AG08396 (cell line): ENCODE results near the gene TMEM147.
A peak's percentile ranks its signal among the peaks of the same experiment; 100 is the strongest.
"Not testable (repeated sequence)": the region's sequence is repeated elsewhere in the genome, so short reads cannot be mapped to it uniquely, and the experiment has no call there.

Source experiments
- DNase-seq: peaks from one replicate; pipeline ENCODE4 v3.0.0; 2012; ENCODE audit warnings: low spot score, mixed read lengths

Gene TMEM147

DNA sequence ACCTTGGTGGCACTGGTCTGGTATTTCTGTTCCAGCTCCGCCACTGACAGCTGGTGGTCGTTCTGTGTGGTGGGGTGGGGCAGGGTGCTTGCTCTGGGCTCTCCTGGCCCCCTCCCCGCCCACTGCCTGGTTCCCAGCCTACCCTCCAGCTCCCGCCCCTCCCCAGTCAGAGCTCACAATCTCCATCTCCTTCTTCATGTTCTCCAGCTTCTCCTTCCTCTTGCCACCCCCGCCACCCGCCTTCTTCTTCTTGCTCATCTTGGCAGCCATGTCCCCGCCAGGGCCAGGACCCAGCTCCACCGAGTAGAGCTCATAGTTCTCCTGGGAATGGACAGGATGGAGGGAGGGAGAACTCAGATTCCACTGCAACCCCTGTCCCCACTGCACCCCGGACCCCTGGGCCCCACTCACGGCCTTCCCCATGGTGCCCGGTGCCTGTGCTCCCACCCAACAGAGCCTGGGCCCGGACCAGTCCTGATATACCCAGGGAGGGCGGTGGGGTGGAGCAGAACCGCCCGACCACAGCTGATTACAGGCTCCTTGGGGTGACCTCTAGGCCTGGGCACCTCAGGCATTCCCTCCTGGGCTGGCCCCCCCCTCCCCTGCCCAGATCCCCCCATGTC, 17.9 kb downstream of the TMEM147 start, which contains the start of gene ATP4A:
TSS of gene ATP4A (minus strand) at position 452 of the 623 bp plus-strand sequence. CDS start at position 423, 29 bp downstream.
- DNase-seq, result no peak

DNA sequence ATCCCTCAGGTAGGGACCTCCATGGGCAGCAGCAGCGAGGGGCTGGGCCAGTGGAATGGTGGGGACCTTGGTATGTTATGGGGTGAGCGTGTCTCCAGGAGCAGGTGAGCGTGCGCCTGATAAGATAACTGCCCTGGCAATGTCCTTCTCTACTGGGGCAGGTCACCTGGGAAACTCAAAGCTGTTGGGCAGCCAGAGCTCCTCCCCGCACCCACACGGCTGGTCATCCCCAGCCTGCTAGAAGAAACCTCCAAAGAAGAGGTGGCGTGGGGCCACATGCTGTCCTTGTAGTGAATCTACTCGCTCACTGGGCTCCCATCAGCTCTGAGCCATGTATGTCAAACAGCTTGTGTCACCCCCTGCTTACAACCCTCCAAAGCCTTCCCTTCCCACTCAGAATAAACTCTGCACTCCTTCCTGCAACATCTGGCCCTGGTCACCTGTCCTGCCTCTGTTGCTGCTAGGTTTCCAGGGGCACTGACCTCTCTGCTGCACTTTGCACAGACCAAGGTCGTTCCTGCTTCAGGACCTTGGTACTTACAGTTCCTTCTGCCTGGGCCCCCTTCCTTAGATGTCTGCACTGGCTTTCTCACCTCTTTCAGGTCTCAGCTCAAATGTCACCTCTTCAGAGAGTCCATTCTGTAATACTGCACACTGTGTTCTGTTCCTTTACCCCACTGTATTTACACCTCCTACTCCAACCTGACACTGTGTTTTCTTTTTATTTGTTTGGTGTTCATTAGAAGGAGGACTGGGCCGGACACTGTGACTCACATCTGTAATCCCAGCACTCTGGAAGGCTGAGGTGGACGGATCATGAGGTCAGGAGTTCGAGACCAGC, 19.8 kb downstream of the TMEM147 start:
- no peak for DNase-seq

DNA sequence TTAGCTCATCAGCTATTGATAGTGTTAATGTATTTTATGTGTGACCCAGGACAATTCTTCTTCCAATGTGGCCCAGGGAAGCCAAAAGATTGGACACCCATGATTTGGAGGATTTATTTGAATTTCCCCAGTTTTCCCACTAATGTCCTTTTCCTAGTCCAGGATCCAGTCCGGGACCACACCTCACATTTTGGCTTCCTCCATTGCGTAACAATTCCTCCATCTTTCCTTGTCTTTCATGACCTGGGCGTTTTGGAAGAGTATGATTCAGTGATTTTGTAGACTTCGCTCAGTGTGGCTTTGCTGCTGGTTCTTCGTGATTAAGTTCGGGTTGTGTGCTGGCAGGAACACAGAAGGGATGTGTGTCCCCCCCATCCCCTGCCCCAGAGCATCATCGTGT, 21.3 kb downstream of the TMEM147 start:
- no peak for DNase-seq

GRCh38 chr19:35569281-35569781, 23.9 kb downstream of the TMEM147 start:
- DNase-seq, result no peak

GRCh38 chr19:35571406-35571965, 26.1 kb downstream of the TMEM147 start:
- no peak for DNase-seq

- no peak for DNase-seq
Observed at GRCh38 chr19:35577918-35578317, 32.5 kb downstream of the TMEM147 start.

DNA sequence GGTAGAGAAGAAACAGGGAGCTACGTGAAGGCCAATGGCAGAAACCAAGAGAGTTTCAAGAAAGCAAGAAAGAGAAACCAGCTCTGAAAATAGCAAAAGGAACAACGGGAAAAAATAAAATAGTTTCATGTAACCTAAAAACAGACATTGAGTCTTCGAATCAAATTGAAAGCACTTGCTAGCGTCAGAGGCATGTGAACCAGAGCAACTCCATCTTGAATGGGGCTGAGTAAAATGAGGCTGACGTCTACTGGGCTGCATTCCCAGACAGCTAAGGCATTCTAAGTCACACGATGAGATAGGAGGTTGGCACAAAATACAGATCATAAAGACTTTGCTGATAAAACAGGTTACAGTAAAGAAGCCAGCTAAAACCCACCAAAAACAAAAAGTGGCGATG, 33.3 kb downstream of the TMEM147 start:
- DNase-seq, result no peak

DNA sequence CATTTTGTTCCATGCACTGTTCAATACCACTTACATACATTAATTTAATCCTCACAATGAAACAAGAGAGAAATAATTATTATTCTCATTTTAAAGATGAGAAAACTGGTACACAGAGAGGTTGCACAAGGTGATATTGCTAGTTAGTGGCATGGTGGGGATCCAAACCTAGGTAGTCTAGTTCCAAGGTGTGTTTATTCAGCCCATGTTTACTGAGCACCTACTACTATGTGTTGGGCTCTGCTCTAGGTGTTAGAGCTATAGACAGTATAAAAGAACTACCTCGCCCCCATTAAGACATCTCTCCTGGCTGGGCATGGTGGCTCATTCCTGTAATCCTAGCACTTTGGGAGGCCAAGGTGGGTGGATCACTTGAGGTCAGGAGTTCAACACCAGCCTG, 37.3 kb downstream of the TMEM147 start:
- no peak for DNase-seq

GRCh38 chr19:35585848-35586247, 40.4 kb downstream of the TMEM147 start, which contains the start of gene PMIS2:
TSS of gene PMIS2 (plus strand) at chr19:35586173. CDS start at chr19:35586260, 87 bp downstream.
- no peak for DNase-seq

DNA sequence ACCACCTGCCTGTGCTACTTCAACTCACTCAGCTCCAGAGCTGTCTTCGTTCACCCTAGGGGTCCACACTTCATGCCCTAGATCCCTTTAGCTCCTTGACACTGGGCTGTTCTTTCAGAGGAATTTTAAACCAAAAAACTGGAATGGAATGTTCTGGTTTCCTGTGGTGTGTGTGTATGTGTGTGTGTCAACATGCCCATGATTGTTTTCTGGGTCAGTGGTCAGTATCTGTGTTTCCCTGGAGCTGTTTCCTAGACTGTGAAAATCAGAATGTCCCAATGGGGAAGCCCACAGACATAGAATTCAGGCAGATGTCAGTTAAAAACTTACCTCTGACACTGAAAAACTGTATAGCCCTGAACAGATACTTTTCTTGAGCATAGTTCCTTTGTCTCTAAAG, 41.9 kb downstream of the TMEM147 start:
- DNase-seq, result no peak

DNA sequence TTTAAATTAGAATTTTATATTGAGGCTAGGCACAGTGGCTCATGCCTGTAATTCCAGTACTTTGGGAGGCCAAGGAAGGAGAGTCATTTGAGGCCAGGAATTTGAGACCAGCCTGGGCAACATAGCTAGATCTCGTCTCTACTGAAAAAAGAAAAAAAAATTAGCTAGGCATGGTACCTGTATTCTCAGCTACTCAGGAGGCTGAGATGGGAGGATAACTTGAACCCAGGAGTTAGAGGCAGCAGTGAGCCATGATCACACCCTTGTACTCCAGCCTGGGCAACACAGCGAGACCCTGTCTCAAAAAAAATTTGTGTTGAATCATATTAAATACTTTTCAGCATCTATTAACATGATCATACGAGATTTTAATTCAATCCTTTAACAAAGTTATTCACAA, 45.4 kb downstream of the TMEM147 start:
- DNase-seq, result no peak

GRCh38 chr19:35592226-35592625, 46.8 kb downstream of the TMEM147 start:
- peak; percentile 43 for DNase-seq

DNA sequence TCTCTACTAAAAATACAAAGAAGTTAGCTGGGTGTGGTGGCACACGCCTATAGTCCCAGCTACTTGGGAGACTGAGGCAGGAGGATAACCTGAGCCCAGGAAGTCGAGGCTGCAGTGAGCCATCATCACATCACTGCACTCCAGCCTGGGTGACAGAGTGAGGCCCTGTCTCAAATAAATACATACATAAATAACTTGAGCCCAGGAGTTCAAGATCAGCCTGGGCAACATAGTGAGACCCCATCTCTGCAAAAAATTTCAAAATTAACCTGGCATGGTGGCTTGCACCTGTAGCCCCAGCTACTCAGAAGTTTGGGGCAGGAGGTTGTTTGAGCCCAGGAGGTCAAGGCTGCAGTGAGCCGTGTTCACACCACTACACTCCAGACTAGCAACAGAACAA, 49.6 kb downstream of the TMEM147 start:
- not testable (repeated sequence) for DNase-seq

DNA sequence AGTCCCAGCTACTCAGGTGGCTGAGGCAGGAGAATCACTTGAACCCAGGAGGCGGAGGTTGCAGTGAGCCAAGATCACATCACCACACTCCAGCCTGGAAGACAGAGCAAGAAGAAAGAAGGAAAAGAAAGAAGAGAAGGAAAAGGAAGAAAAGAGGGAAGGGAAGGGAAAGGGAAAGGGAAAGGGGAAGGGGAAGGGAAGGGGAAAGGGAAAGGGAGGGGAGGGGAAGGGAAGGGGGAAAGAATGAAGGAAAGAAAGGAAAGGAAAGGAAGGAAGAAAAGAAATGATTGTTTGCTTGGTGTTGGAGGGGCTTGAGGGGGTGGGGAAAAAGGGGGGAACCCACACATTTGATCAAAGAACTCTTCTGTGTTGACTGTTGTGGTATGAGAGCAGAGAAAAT, 50.5 kb downstream of the TMEM147 start:
- no peak for DNase-seq

DNA sequence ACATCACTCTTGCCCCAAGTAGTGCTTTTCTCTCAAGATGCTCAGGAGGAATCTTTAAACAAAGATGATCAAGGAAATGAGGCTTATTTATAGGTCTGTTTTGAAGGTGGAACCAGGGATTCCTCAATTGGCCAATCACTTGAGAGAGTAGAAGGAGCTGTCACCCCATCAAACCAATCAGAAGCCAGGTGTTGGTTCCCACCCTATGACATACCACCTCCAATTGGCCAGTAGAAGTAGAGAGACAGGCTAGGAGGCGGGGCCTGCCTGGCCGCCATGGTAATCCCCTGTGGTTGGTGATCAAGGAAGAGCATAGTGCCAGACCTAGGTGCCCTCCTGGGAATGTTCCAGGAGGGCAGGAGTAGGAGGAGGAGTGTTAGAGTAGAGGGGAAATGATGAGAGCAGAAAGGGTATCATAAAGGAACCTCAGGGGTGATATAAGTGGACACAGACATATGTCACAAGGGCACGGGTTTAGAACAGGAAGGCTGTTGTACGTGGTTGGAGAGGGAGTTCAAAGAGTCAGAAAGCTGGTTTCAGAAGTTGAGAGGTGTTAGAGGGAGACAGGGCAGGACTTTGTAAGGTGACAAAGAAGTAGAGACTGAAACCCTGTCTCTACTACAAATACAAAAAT, 51.1 kb downstream of the TMEM147 start:
- DNase-seq, result peak; percentile 27
